Ascending aorta (tissue), 2 donors: ENCODE measurements around the gene SRSF4. TPM values are rescaled to one million over a fixed set of nuclear protein-coding genes. Genes with fewer than 3 reads are reported as not detected.

Experiments
- DNase-seq, 2 donors: peaks; one replicate each; pipeline ENCODE4 v3.0.0-alpha.2; 2019; ENCODE audit warnings: low spot score in 2 of 2
- H3K27ac ChIP-seq, 2 donors: fragments of 200-600 bp; sonication (generic); one replicate each; pipeline ENCODE4 v1.5.1; 2016 to 2017; ENCODE audit warnings: mild to moderate bottlenecking in 1 of 2
- H3K27me3 ChIP-seq: fragments of 200-600 bp; sonication (generic); one replicate; pipeline ENCODE4 v1.5.1; 2017
- H3K36me3 ChIP-seq, 2 donors: fragments of 200-600 bp; sonication (generic); one replicate each; pipeline ENCODE4 v1.5.1; 2016
- H3K4me1 ChIP-seq, 2 donors: fragments of 200-600 bp; sonication (generic); one replicate each; pipeline ENCODE4 v1.5.1; 2016 to 2017; ENCODE audit warnings: mild to moderate bottlenecking in 1 of 2
- H3K4me3 ChIP-seq, 2 donors: fragments of 200-600 bp; sonication (generic); one replicate each; pipeline ENCODE4 v1.5.1; 2016 to 2017; ENCODE audit warnings: mild to moderate bottlenecking in 1 of 2
- H3K9me3 ChIP-seq, 2 donors: fragments of 200-600 bp; sonication (generic); one replicate each; pipeline ENCODE4 v1.5.1; 2016
- CTCF ChIP-seq, 3 experiments: fragments of 200-600 bp in 2 of 3; fragments of 450-650 bp in 1 of 3; sonication (generic) in 2 of 3; IDR thresholded peaks; one replicate each; pipeline ENCODE4 v1.5.1; 2016 to 2019; ENCODE audit warnings: antibody characterized with exemption in 3 of 3, mild to moderate bottlenecking in 1 of 3, moderate library complexity in 1 of 3
- intact Hi-C: fragments of 100-400 bp; cut with DNase I; formaldehyde crosslinking; loops from one replicate; pipeline ENCODE4 v1.15.1; 2023
- total RNA-seq: library from RNA; depleted of rRNA; stranded (reverse); fragments of >200 nt; gene quantifications from one replicate; pipeline ENCODE4 v1.1.0, GENCODE V29; 2016

SRSF4 gene
- total RNA-seq, 1 donor from 2014 or later, result 49.1 TPM

DNA sequence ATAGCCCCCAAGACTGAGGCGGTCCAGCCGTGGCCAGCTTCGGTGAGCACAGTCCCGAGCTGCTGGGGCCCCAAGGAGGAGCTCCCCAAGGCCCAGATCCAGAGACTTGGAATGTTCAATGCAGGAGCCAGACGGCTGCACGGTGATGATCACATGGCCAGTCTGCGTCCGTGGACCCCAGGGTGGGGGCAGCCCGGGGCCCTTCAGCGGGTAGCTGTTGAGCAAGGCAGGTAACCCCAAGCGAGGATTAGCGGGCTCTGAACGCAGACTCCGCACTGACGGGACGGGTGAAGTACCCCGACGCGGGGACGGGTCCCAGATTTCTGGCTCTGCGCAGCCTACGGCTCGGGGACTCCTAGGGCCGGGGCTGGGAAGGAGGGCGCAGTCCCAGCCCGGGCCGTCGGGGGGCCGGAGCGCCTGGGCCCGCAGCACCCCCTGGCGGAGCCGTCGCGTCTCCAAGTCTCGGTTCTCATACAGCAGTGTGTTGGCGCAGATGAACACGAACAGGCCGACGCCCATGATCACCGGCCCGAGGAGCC, 60.7 kb downstream of the SRSF4 start:
- H3K4me3 ChIP-seq, result peak overlapping the region; percentile 83 to 94
- DNase-seq, result no peak
- H3K27ac ChIP-seq, result peak overlapping the region; percentile 99
- no peaks in the 10 kb centered on the region for H3K36me3 ChIP-seq
- peaks cover 3 to 30% of the 10 kb centered on the region in 2 donors for H3K4me1 ChIP-seq
- H3K27me3 ChIP-seq, result no peaks in the 10 kb centered on the region
- intact Hi-C loops, result loop anchor here (5.0 to 10.0 kb wide), 6 partner anchors 69 to 1756 kb away; partner anchors contain the start of genes ATP5IF1, EPB41 and MAP3K6
- TF ChIP-seq CTCF (IDR thresholded peaks at IDR 0.05), result peak; percentile 9 to 40 (median 36)
- no peaks in the 10 kb centered on the region for H3K9me3 ChIP-seq

DNA sequence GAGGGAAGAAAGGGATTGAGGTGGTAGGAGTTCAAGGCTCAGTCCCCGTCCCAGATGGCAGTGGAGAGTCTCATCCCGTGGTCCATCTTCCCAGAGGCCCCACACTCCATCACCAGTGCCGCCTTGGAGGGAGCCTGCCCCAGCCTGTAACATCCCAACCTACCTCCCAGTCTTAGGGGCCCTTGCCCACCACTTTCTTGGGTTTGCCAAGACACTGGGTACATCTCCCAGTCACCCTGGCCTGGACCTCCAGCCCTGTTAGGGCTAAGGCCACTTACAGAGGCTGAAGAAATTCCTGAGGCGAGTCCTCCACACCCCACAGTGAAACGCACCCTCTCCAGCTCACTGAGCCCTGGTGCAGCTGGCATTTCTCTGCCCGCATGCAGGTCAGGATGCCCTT, 61.3 kb downstream of the SRSF4 start:
- Histone ChIP-seq H3K4me3 (no peak overlapping the region), H3K4me1 (peaks cover 3 to 29% of the 10 kb centered on the region in 2 donors), H3K27me3 (no peaks in the 10 kb centered on the region), H3K27ac (peak overlapping the region; percentile 50 to 99), H3K9me3 (no peaks in the 10 kb centered on the region), H3K36me3 (peaks cover 0 to 5% of the 10 kb centered on the region in 2 donors)
- no peak for DNase-seq
- intact Hi-C loops, result loop anchor here (5.0 to 10.0 kb wide), 6 partner anchors 68 to 1756 kb away; partner anchors contain the start of genes ATP5IF1, EPB41 and MAP3K6
- no peak for TF ChIP-seq CTCF (IDR thresholded peaks at IDR 0.05)

GRCh38 chr1:29119121-29119929, 62.4 kb downstream of the SRSF4 start:
- Histone ChIP-seq H3K4me1 (peaks cover 3 to 22% of the 10 kb centered on the region in 2 donors), H3K27ac (peak overlapping the region; percentile 39 to 99), H3K4me3 (no peak overlapping the region), H3K9me3 (no peaks in the 10 kb centered on the region), H3K27me3 (no peaks in the 10 kb centered on the region), H3K36me3 (peaks cover 0 to 5% of the 10 kb centered on the region in 2 donors)
- intact Hi-C loops, result no loop called here
- no peak for TF ChIP-seq CTCF (IDR thresholded peaks at IDR 0.05)
- DNase-seq, result no peak

GRCh38 chr1:29117381-29117780, 64.3 kb downstream of the SRSF4 start:
- no peak overlapping the region for H3K27ac ChIP-seq
- H3K4me1 ChIP-seq, result peaks cover 0 to 22% of the 10 kb centered on the region in 2 donors
- no peak for DNase-seq
- peak in 1 of 3 experiments; percentile 14 for TF ChIP-seq CTCF (IDR thresholded peaks at IDR 0.05)
- no peaks in the 10 kb centered on the region for H3K9me3 ChIP-seq
- H3K4me3 ChIP-seq, result no peak overlapping the region
- no peaks in the 10 kb centered on the region for H3K27me3 ChIP-seq
- H3K36me3 ChIP-seq, result peaks cover 0 to 13% of the 10 kb centered on the region in 2 donors
- intact Hi-C loops, result no loop called here

- intact Hi-C loops, result no loop called here
- H3K4me1 ChIP-seq, result peaks cover 0 to 3% of the 10 kb centered on the region in 2 donors
- no peaks in the 10 kb centered on the region for H3K27me3 ChIP-seq
- H3K9me3 ChIP-seq, result no peaks in the 10 kb centered on the region
- H3K27ac ChIP-seq, result no peak overlapping the region
- no peak for TF ChIP-seq CTCF (IDR thresholded peaks at IDR 0.05)
- no peak for DNase-seq
- no peak overlapping the region for H3K4me3 ChIP-seq
- H3K36me3 ChIP-seq, result peaks cover 0 to 15% of the 10 kb centered on the region in 2 donors
Measured at GRCh38 chr1:29114654-29115053, 67.0 kb downstream of the SRSF4 start.
